ENCODE measurements around the gene SCRN1.

The SCRN1 gene

GRCh38 chr7:29950480-29950879 lies 39.1 kb downstream of the SCRN1 start:
- H3K27me3 Mint-ChIP-seq = no peaks in the 10 kb centered on the region
- H3K27ac Mint-ChIP-seq = no peak overlapping the region
- H3K9me3 Mint-ChIP-seq = peaks cover 3 to 4% of the 10 kb centered on the region in 2 donors
- H3K4me3 Mint-ChIP-seq = no peak overlapping the region
- ATAC-seq (replicated peaks) (no peak), DNase-seq (no peak)
- H3K36me3 Mint-ChIP-seq = peaks cover 21 to 51% of the 10 kb centered on the region in 2 donors
- H3K4me1 Mint-ChIP-seq = no peaks in the 10 kb centered on the region

- no peak overlapping the region for H3K27ac Mint-ChIP-seq
- DNase-seq (no peak), ATAC-seq (replicated peaks) (no peak)
- H3K4me1 Mint-ChIP-seq = no peaks in the 10 kb centered on the region
- peaks cover 17 to 55% of the 10 kb centered on the region in 2 donors for H3K36me3 Mint-ChIP-seq
- no peaks in the 10 kb centered on the region for H3K27me3 Mint-ChIP-seq
- H3K4me3 Mint-ChIP-seq = no peak overlapping the region
- peaks cover 3 to 4% of the 10 kb centered on the region in 2 donors for H3K9me3 Mint-ChIP-seq
Measured at GRCh38 chr7:29948587-29948986, 41.0 kb downstream of the SCRN1 start.

- H3K9me3 Mint-ChIP-seq = peaks cover 3 to 4% of the 10 kb centered on the region in 2 donors
- no peaks in the 10 kb centered on the region for H3K4me1 Mint-ChIP-seq
- H3K27me3 Mint-ChIP-seq = no peaks in the 10 kb centered on the region
- no peak overlapping the region for H3K27ac Mint-ChIP-seq
- H3K4me3 Mint-ChIP-seq = peak overlapping the region in 1 of 2 donors; percentile 19
- DNase-seq (no peak), ATAC-seq (replicated peaks) (no peak)
- peaks cover 10 to 47% of the 10 kb centered on the region in 2 donors for H3K36me3 Mint-ChIP-seq
Measured at GRCh38 chr7:29946428-29947186, 43.0 kb downstream of the SCRN1 start.

GRCh38 chr7:29945259-29945809 lies 44.3 kb downstream of the SCRN1 start:
- DNase-seq = no peak
- peaks cover 2 to 37% of the 10 kb centered on the region in 2 donors for H3K36me3 Mint-ChIP-seq
- H3K4me3 Mint-ChIP-seq = no peak overlapping the region
- ATAC-seq (replicated peaks) = no peak
- H3K27me3 Mint-ChIP-seq = no peaks in the 10 kb centered on the region
- no peak overlapping the region for H3K27ac Mint-ChIP-seq
- peaks cover 0 to 2% of the 10 kb centered on the region in 2 donors for H3K9me3 Mint-ChIP-seq
- no peaks in the 10 kb centered on the region for H3K4me1 Mint-ChIP-seq

- Mint-ChIP-seq H3K4me1 (no peaks in the 10 kb centered on the region), H3K36me3 (peaks cover 9 to 34% of the 10 kb centered on the region in 2 donors), H3K4me3 (no peak overlapping the region), H3K9me3 (no peaks in the 10 kb centered on the region), H3K27ac (no peak overlapping the region), H3K27me3 (no peaks in the 10 kb centered on the region)
- ATAC-seq (replicated peaks) = no peak
- DNase-seq = no peak
Measured at GRCh38 chr7:29940199-29940598, 49.4 kb downstream of the SCRN1 start.

GRCh38 chr7:29937132-29937531 lies 52.5 kb downstream of the SCRN1 start:
- Mint-ChIP-seq H3K27me3 (no peaks in the 10 kb centered on the region), H3K36me3 (peaks cover 13 to 38% of the 10 kb centered on the region in 2 donors), H3K4me1 (no peaks in the 10 kb centered on the region), H3K9me3 (no peaks in the 10 kb centered on the region), H3K27ac (no peak overlapping the region), H3K4me3 (no peak overlapping the region)
- no peak for ATAC-seq (replicated peaks)
- DNase-seq = no peak

- no peaks in the 10 kb centered on the region for H3K9me3 Mint-ChIP-seq
- H3K27me3 Mint-ChIP-seq = no peaks in the 10 kb centered on the region
- ATAC-seq (replicated peaks) = no peak
- H3K4me1 Mint-ChIP-seq = no peaks in the 10 kb centered on the region
- H3K4me3 Mint-ChIP-seq = no peak overlapping the region
- peaks cover 13 to 45% of the 10 kb centered on the region in 2 donors for H3K36me3 Mint-ChIP-seq
- no peak overlapping the region for H3K27ac Mint-ChIP-seq
- no peak for DNase-seq
Measured at GRCh38 chr7:29935111-29935510, 54.5 kb downstream of the SCRN1 start.

GRCh38 chr7:29929018-29929807 lies 60.4 kb downstream of the SCRN1 start:
- no peak overlapping the region for H3K4me3 Mint-ChIP-seq
- no peak overlapping the region for H3K27ac Mint-ChIP-seq
- no peak for ATAC-seq (replicated peaks)
- H3K9me3 Mint-ChIP-seq = no peaks in the 10 kb centered on the region
- peaks cover 2 to 5% of the 10 kb centered on the region in 2 donors for H3K4me1 Mint-ChIP-seq
- DNase-seq = no peak
- H3K36me3 Mint-ChIP-seq = peaks cover 2 to 27% of the 10 kb centered on the region in 2 donors
- no peaks in the 10 kb centered on the region for H3K27me3 Mint-ChIP-seq

GRCh38 chr7:29926741-29927140 lies 62.9 kb downstream of the SCRN1 start:
- DNase-seq = no peak
- peak overlapping the region; percentile 47 for H3K27ac Mint-ChIP-seq
- H3K27me3 Mint-ChIP-seq = no peaks in the 10 kb centered on the region
- peaks cover 2 to 5% of the 10 kb centered on the region in 2 donors for H3K4me1 Mint-ChIP-seq
- ATAC-seq (replicated peaks) = no peak
- no peak overlapping the region for H3K4me3 Mint-ChIP-seq
- peaks cover 0 to 28% of the 10 kb centered on the region in 2 donors for H3K36me3 Mint-ChIP-seq
- no peaks in the 10 kb centered on the region for H3K9me3 Mint-ChIP-seq

- no peak for DNase-seq
- Mint-ChIP-seq H3K27ac (no peak overlapping the region), H3K4me3 (no peak overlapping the region), H3K36me3 (peaks cover 0 to 28% of the 10 kb centered on the region in 2 donors), H3K9me3 (no peaks in the 10 kb centered on the region), H3K4me1 (peaks cover 2 to 5% of the 10 kb centered on the region in 2 donors), H3K27me3 (no peaks in the 10 kb centered on the region)
- no peak for ATAC-seq (replicated peaks)
Measured at GRCh38 chr7:29926216-29926615, 63.4 kb downstream of the SCRN1 start.

- H3K36me3 Mint-ChIP-seq = peaks cover 0 to 18% of the 10 kb centered on the region in 2 donors
- no peaks in the 10 kb centered on the region for H3K9me3 Mint-ChIP-seq
- peaks cover 2 to 5% of the 10 kb centered on the region in 2 donors for H3K4me1 Mint-ChIP-seq
- DNase-seq (no peak), ATAC-seq (replicated peaks) (peak; percentile 31 to 33)
- H3K4me3 Mint-ChIP-seq = no peak overlapping the region
- H3K27me3 Mint-ChIP-seq = no peaks in the 10 kb centered on the region
- H3K27ac Mint-ChIP-seq = peak overlapping the region; percentile 15
Measured at GRCh38 chr7:29924684-29925083, 64.9 kb downstream of the SCRN1 start.

- DNase-seq (no peak), ATAC-seq (replicated peaks) (no peak)
- no peaks in the 10 kb centered on the region for H3K27me3 Mint-ChIP-seq
- H3K4me3 Mint-ChIP-seq = no peak overlapping the region
- no peaks in the 10 kb centered on the region for H3K9me3 Mint-ChIP-seq
- no peak overlapping the region for H3K27ac Mint-ChIP-seq
- H3K4me1 Mint-ChIP-seq = peaks cover 2 to 5% of the 10 kb centered on the region in 2 donors
- peaks cover 0 to 21% of the 10 kb centered on the region in 2 donors for H3K36me3 Mint-ChIP-seq
Measured at GRCh38 chr7:29924006-29924405, 65.6 kb downstream of the SCRN1 start.

- no peak for ATAC-seq (replicated peaks)
- H3K4me3 Mint-ChIP-seq = no peak overlapping the region
- peaks cover 2 to 5% of the 10 kb centered on the region in 2 donors for H3K4me1 Mint-ChIP-seq
- no peak for DNase-seq
- no peaks in the 10 kb centered on the region for H3K27me3 Mint-ChIP-seq
- H3K9me3 Mint-ChIP-seq = no peaks in the 10 kb centered on the region
- peak overlapping the region; percentile 9 for H3K27ac Mint-ChIP-seq
- H3K36me3 Mint-ChIP-seq = peaks cover 0 to 20% of the 10 kb centered on the region in 2 donors
Measured at GRCh38 chr7:29922921-29923700, 66.5 kb downstream of the SCRN1 start.

Data from stimulated activated naive B cell treated with anti-CD40 and anti-IgM and Interleukin-4, amounts not matched to agents 10 μg/mL and 1 μg/mL and 100 μg/mL, for 72 hours (primary cell).